ENCODE results near the gene AMER3. TPM values are rescaled to one million over a fixed set of nuclear protein-coding genes. Genes with fewer than 3 reads are reported as not detected.
A peak's percentile ranks its signal among the peaks of the same experiment; 100 is the strongest.
"Not testable (repeated sequence)": the region's sequence is repeated elsewhere in the genome, so short reads cannot be mapped to it uniquely, and the experiment has no call there.

The AMER3 gene
- 0.76 TPM for polyA plus RNA-seq (2012; ENCODE audit: insufficient read depth, insufficient read length, low read depth)

GRCh38 chr2:130755256-130756052 is at the start of gene AMER3:
Gene AMER3, plus strand, starts transcription at chr2:130755540. Its CDS starts 6,533 bp downstream, at chr2:130762073.
- no peak for TF ChIP-seq CTCF (IDR thresholded peaks at IDR 0.05; ENCODE audit: low read depth, low read length)
- Histone ChIP-seq H3K4me3 (ENCODE audit: low read depth, low read length) (peak within 1 kb of the TSS; percentile 43), H3K4me1 (no peaks in the 10 kb centered on the region), H3K36me3 (no peaks in the 10 kb centered on the region), H3K27me3 (peaks cover 14% of the 10 kb centered on the region), H3K9me3 (no peaks in the 10 kb centered on the region)
- DNase-seq: no peak

- not testable (repeated sequence) for H3K4me3 ChIP-seq (ENCODE audit: low read depth, low read length); H3K9me3 ChIP-seq; H3K27me3 ChIP-seq; H3K4me1 ChIP-seq; H3K36me3 ChIP-seq; DNase-seq
These were observed 40.5 kb upstream of the AMER3 start for GRCh38 chr2:130714795-130715194.

GRCh38 chr2:130720036-130720435 is 35.3 kb upstream of the AMER3 start:
- no peak for TF ChIP-seq CTCF (IDR thresholded peaks at IDR 0.05; ENCODE audit: low read depth, low read length)
- Histone ChIP-seq H3K9me3 (no peaks in the 10 kb centered on the region), H3K36me3 (no peaks in the 10 kb centered on the region), H3K4me3 (ENCODE audit: low read depth, low read length) (no peak overlapping the region), H3K4me1 (no peaks in the 10 kb centered on the region), H3K27me3 (no peaks in the 10 kb centered on the region)
- no peak for DNase-seq

GRCh38 chr2:130720528-130720927 is 34.8 kb upstream of the AMER3 start:
- no peaks in the 10 kb centered on the region for H3K9me3 ChIP-seq
- H3K27me3 ChIP-seq: no peaks in the 10 kb centered on the region
- DNase-seq: no peak
- no peaks in the 10 kb centered on the region for H3K36me3 ChIP-seq
- H3K4me3 ChIP-seq (ENCODE audit: low read depth, low read length): no peak overlapping the region
- no peak for TF ChIP-seq CTCF (IDR thresholded peaks at IDR 0.05; ENCODE audit: low read depth, low read length)
- H3K4me1 ChIP-seq: no peaks in the 10 kb centered on the region

- Histone ChIP-seq H3K4me1 (no peaks in the 10 kb centered on the region; the same call in 1 of the 2 replicates), H3K9me3 (no peaks in the 10 kb centered on the region)
- TF ChIP-seq CTCF (IDR thresholded peaks at IDR 0.05; ENCODE audit: low read depth, low read length): no peak
These were observed 30.9 kb upstream of the AMER3 start for GRCh38 chr2:130724455-130724854.

GRCh38 chr2:130726614-130727180 is 28.6 kb upstream of the AMER3 start:
- DNase-seq: no peak
- peak overlapping the region; percentile 50 for H3K4me3 ChIP-seq (ENCODE audit: low read depth, low read length)
- H3K4me1 ChIP-seq: no peaks in the 10 kb centered on the region; the same call in 1 of the 2 replicates
- TF ChIP-seq CTCF (IDR thresholded peaks at IDR 0.05; ENCODE audit: low read depth, low read length): no peak
- H3K9me3 ChIP-seq: no peaks in the 10 kb centered on the region
- no peaks in the 10 kb centered on the region for H3K36me3 ChIP-seq
- no peaks in the 10 kb centered on the region for H3K27me3 ChIP-seq

More at GRCh38 chr2:130724455-130724854, 30.9 kb upstream of the AMER3 start:
- DNase-seq: no peak
- Histone ChIP-seq H3K4me3 (ENCODE audit: low read depth, low read length) (no peak overlapping the region), H3K27me3 (no peaks in the 10 kb centered on the region), H3K36me3 (no peaks in the 10 kb centered on the region)
